ENCODE results near the gene CCDC9B. TPM values are rescaled to one million over a fixed set of nuclear protein-coding genes. Genes with fewer than 3 reads are reported as not detected.
A peak's percentile ranks its signal among the peaks of the same experiment; 100 is the strongest.

Gene CCDC9B
- total RNA-seq (2014; rRNA removed; shearing (Covaris generic)), result 8.9 and 9.4 TPM in 2 replicates
- polyA plus RNA-seq (2014; cell fraction: nucleus; rRNA removed), result 17.8 and 22.5 TPM in 2 replicates

DNA sequence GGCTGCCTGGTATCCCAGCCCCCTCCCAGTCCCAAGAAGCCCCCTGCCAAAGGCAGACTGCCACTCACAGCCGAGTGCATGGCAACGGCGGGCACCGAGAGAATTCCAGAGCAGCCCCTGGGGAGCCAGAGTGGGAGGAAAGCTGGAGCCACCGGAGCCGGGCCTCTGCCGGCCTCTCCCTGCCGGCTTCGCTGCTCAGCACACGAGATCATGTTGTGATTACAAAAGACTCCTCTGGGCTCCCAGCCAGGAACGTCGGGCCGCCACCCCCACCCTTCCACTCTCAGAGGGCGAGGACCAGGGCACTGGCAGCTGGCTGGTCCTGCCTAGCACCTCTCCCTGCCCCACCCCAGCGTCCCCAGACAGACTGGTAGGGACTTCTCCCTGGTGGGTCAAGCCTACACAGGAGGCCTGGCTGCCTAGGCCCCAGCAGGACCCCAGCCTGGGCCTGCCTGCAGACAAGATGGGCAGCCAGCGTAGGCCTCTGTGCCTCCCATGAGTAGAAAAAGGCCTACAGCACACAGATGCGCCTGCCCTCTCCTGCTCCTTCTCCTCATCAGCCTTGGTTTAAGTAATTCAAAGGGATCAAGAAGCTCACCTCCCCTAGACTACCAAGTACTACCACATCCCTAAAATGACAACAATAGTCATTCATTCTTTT, at the start of gene CCDC9B:
Gene CCDC9B, minus strand, starts transcription at position 200 of the 661 bp plus-strand sequence. Its CDS starts 120 bp downstream, at position 80.
- peak; percentile 81 for DNase-seq (ENCODE audit: extremely low read depth, low read depth)

DNA sequence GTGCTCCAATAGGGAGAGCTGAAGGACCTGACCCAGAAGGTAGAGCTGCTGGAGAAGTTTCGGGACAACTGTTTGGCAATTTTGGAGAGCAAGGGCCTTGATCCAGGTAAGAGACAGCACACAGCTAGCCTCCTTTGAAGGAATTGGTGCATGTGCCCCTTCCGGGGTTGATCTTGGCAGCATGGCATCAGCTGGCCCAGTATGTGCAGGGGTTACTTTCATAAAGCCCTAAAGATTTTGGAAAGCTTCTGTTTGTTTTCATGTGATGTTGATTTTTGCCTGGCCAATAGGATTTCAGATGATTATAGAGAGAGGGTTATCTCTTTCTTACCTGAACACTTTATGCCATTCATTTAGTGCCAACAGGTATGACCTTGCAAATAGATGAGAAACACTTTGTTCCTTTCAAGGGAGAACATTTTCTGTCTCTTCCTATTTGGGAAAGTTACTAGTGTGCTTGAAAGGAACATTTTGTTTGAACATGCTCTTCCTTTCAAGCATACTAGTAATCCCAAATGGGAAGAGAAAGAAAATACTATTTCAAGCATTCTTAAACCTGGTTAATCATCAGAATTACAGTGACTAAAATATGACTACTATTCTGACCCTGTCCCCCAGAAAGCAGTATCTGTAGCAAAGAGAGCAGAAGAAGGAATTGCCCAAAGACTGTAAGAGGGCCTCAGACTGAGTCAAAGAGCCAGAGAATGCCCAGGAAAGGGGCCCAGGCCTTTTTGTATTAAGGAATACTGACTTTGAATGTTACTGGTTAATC, 49.3 kb upstream of the CCDC9B start:
- no peak for DNase-seq (ENCODE audit: extremely low read depth, low read depth)

GRCh38 chr15:40388941-40389823, 48.4 kb upstream of the CCDC9B start:
- DNase-seq (ENCODE audit: extremely low read depth, low read depth), result no peak

DNA sequence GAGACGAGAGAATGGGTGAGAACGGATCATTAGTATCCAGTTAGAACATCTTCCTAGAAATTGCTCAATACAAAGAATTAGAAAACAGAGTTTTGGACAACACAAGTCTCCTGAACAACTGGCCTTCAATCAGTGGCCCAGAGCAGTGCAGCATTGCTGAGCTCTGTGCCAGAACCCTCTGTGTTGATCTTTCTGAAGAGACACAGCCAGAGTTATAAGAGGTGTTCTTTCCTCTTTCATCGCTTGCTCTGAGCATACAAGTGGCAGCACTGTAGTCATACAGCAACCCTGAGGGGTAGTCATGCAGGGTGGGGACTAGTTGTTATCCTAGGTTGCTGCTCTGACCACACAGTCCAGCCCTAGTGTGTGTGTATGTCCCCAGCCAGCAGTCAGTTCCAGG, 45.7 kb upstream of the CCDC9B start:
- DNase-seq (ENCODE audit: extremely low read depth, low read depth), result no peak

DNA sequence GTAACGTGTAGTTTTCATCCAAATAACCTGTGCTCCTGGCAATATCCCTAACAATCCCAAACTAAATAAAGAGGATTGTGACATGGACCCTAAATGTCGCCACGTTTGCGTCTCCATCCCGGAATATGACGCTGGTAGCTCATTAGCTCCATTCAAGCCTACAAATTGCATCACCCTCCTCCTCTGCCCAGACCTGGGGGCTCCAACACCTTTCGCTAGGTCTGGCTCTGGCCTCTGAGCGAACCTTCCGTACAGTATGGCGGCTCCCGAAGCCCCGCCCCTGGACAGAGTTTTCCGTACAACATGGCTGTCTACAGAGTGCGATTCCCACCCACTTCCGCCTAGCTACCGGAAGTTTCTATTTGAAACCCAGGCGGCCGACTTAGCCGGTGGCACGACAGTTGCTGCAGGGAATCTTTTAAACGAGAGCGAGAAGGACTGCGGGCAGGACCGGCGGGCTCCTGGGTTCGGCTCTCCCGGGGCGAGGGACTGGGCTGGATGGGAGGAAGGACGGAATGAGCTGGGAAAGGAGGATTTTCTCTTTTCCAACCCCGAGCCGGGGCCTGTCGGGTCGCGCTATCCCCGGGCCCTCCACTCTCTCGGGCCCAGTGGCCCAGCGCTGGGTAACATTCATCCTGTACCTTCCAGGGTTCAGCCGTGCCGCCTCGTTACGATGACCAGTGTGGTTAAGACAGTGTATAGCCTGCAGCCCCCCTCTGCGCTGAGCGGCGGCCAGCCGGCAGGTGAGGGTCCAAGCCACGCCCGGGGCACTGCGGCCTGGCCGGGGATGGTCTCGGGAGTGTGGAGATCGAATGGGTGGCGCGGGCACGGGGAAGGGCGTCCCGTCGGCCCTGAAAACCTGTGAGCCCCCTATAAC, 42.1 kb upstream of the CCDC9B start, which contains the start of gene KNSTRN:
Gene KNSTRN, plus strand, starts transcription at position 142 of the 877 bp plus-strand sequence. Its CDS starts 115 bp downstream, at position 257.
- peak; percentile 90 for DNase-seq (ENCODE audit: extremely low read depth, low read depth)

- DNase-seq (ENCODE audit: extremely low read depth, low read depth), result no peak
Measured at GRCh38 chr15:40381818-40382529, 41.2 kb upstream of the CCDC9B start.

GRCh38 chr15:40380636-40381035, 39.9 kb upstream of the CCDC9B start:
- DNase-seq (ENCODE audit: extremely low read depth, low read depth), result no peak

- DNase-seq (ENCODE audit: extremely low read depth, low read depth), result peak; percentile 78
Measured at GRCh38 chr15:40379853-40380252, 39.1 kb upstream of the CCDC9B start.

DNA sequence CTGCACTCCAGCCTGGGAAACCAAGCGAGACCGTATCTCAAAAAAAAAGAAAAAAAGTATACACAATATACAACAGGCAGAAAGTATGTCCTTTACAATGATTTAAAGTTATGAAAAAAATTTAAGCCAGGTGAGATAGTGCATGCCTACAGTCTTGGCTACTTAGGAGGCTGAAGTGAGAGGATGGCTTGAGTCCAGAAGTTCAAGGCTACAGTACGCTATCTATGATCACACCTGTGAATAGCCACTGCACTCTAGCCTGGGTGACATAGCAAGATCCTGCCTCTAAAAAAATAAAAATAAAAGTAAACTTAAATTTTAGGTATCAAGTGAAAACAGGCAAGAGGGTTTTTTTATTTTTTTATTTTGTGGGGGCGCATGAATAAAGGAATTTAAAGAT, 38.6 kb upstream of the CCDC9B start:
- no peak for DNase-seq (ENCODE audit: extremely low read depth, low read depth)

DNA sequence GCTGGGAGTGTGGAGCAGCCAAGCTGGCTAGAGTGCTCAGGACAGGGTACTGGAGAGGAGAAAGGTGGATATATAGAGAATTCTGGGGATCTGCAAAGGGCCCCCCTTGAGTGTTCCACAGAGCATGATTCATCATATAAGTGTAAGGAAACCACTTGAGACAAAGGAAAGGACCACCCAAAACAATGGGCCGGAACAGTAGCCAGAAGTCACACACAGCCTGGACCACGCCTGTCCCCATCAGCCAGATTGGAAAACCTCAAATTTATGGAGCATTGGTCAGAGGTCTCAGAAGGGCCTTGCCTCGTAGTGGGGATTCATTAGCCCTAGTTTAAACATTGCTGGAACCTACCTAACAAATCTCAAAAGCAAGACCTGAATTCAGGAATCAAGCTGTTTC, 36.9 kb upstream of the CCDC9B start:
- no peak for DNase-seq (ENCODE audit: extremely low read depth, low read depth)

- no peak for DNase-seq (ENCODE audit: extremely low read depth, low read depth)
Measured at GRCh38 chr15:40372981-40373380, 32.2 kb upstream of the CCDC9B start.

GRCh38 chr15:40369971-40370370, 29.2 kb upstream of the CCDC9B start:
- DNase-seq (ENCODE audit: extremely low read depth, low read depth), result no peak

- no peak for DNase-seq (ENCODE audit: extremely low read depth, low read depth)
Measured at GRCh38 chr15:40369474-40369869, 28.7 kb upstream of the CCDC9B start.

DNA sequence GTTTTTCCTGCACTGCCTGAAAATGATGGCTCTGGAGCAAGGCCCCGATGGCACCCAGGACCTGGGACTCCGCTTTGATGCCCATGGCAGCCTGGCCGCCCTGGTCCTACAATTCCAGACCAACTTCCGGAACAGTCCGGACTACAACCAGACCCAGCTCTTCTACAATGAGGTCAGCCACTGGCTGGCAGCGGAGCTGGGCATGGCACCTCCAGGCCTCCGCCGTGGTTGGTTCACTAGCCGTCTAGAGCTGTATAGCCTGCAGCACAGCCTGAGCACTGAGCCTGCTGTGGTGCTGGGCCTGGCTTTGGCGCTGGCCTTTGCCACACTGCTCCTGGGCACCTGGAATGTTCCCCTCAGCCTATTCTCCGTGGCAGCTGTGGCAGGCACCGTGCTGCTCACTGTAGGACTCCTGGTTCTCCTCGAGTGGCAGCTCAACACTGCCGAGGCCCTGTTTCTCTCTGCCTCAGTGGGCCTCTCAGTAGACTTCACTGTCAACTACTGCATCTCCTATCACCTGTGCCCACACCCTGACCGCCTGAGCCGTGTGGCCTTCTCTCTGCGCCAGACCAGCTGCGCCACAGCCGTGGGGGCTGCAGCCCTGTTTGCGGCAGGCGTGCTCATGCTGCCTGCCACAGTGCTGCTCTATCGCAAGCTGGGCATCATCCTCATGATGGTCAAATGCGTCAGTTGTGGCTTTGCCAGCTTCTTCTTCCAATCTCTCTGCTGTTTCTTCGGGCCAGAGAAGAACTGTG, 28.2 kb upstream of the CCDC9B start:
- no peak for DNase-seq (ENCODE audit: extremely low read depth, low read depth)

- DNase-seq (ENCODE audit: extremely low read depth, low read depth), result peak; percentile 87
Measured at GRCh38 chr15:40367686-40368611, 27.2 kb upstream of the CCDC9B start.

DNA sequence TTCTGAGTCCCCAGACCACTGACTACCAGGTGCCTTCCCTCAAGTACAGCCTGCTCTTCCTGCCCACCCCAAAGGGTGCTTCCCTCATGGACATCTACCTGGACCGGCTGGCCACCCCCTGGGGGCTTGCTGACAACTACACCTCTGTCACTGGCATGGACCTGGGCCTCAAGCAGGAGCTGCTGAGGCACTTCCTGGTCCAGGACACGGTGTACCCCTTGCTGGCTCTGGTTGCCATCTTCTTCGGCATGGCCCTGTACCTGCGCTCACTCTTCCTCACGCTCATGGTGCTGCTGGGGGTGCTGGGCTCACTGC, 26.6 kb upstream of the CCDC9B start:
- no peak for DNase-seq (ENCODE audit: extremely low read depth, low read depth)

DNA sequence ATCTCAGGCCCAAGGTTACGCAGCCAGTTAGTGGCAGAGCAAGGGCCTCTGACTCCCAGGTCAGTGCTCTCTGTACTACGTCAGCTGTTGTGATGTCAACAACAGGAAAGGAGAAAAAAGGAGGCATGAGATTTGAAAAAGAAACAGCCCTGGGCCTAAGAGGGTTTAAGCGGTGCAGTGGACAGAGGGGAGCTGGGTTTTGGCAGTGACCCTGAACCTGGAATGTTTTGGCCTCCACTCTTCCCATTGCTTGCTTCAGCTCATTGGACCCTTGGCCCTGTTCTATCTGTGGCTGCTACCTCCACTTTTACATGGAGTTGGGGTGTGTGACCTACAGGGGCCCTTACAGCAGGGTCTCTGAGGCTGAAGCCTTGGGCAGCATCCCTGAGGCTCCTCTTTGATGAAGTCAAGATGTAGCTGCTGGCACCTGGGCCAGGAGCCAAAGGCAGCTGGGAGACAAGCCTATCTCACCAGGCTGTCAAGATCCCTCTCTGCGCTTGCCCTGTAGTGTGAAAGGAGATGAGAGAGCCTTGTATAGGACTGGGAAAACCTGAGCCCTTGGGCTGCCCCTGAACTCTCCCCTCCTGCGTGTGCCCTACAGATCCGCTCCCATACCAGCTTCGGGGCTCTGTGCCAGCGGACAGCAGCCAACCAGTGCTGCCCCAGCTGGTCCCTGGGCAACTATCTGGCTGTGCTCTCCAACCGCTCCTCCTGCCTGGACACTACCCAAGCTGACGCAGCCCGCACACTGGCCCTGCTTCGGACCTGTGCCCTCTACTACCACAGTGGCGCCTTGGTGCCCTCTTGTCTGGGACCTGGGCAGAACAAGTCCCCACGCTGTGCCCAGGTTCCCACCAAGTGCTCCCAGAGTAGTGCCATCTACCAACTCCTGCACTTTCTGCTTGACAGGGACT, 26.0 kb upstream of the CCDC9B start:
- no peak for DNase-seq (ENCODE audit: extremely low read depth, low read depth)

All from NCI-H460 (cell line).